ENCODE data around the gene CLSTN3. TPM values are rescaled to one million over a fixed set of nuclear protein-coding genes. Genes with fewer than 3 reads are reported as not detected.

Gene CLSTN3
- total and polyA plus RNA-seq, 4 donors: 6.1 to 37.2 (median 26.8) TPM

DNA sequence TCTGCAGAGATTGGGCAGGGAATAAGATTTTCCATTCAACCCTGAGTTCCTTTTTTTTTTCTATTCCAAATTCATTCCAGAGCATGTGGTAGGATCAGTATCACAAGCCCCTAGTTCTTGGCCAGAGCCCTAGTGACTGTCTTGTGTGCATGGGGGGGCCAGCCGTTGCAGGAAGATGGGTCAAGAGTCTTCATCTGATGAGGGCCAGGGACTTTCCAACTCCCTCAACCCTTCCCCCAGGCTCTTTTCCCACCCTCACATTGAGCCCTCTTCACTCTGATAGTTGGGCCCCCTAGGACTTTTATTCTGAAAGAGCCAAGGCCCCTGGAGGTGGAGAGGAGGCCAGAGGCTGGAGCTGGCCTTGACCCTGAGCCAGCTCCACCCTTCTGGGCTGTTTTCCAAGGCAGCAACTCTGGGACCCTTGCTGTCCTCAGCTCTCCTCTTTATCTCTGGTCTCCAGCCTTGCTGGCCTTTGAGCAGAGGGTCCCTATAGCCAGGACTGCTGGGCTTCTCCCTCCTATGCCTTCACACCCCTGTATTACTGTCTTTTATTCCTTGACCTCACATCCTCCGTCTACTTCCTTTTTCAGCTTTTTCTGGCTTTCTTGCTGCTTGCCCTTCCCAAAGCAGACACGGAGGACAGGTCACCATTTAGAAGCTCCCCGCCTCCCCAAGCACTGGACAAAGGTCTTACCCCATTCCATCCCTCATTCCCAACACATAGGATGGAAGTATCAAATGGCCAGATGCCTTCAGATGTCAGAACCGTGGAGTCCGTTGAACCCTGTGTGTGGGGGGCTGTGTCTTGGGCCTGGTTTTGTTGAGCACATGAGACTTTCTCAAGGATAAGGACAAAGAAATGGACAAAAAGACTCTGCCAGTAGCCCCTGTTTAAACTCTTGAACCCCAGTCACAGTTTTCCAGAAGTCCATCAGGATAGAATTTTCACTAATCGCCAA is 7.1 kb upstream of the CLSTN3 start:
- H3K36me3 ChIP-seq (ENCODE audit: control insufficient read depth in 4 of 4, insufficient read depth in 3 of 4, low read depth in 1 of 4, low read length in 3 of 4): no peaks in the 10 kb centered on the region
- H3K9me3 ChIP-seq (ENCODE audit: control insufficient read depth in 4 of 4, low read length in 3 of 4): no peaks in the 10 kb centered on the region
- whole genome bisulfite sequencing: 27% methylated on average over 7 of the region's 7 CpGs
- H3K9ac ChIP-seq (ENCODE audit: low read depth in 1 of 2, low read length in 2 of 2): no peak overlapping the region
- H3K4me3 ChIP-seq (ENCODE audit: low read depth in 1 of 3, low read length in 3 of 3): peak overlapping the region; percentile 9 to 19 (median 19)
- TF ChIP-seq NR2F2 (IDR thresholded peaks at IDR 0.05) (peak; percentile 97), FOXA2 (IDR thresholded peaks at IDR 0.05) (no peak), HNF4G (IDR thresholded peaks at IDR 0.05) (no peak), GABPA (IDR thresholded peaks at IDR 0.05 in 1 of 2, conservative IDR thresholded peaks at IDR 0.05 in 1 of 2) (peak in 1 of 2 donors; percentile 8), JUND (IDR thresholded peaks at IDR 0.05) (no peak), RXRA (IDR thresholded peaks at IDR 0.05) (peak; percentile 72 to 74), HNF4A (conservative IDR thresholded peaks at IDR 0.05) (peak; percentile 61 to 66), RAD21 (IDR thresholded peaks at IDR 0.05) (no peak), SP1 (IDR thresholded peaks at IDR 0.05) (no peak), FOXA1 (IDR thresholded peaks at IDR 0.05) (no peak), EGR1 (IDR thresholded peaks at IDR 0.05; ENCODE audit: low read depth in 2 of 2) (no peak), TAF1 (conservative IDR thresholded peaks at IDR 0.05) (no peak), YY1 (IDR thresholded peaks at IDR 0.05) (no peak)
- TF ChIP-seq, protein P1, sequence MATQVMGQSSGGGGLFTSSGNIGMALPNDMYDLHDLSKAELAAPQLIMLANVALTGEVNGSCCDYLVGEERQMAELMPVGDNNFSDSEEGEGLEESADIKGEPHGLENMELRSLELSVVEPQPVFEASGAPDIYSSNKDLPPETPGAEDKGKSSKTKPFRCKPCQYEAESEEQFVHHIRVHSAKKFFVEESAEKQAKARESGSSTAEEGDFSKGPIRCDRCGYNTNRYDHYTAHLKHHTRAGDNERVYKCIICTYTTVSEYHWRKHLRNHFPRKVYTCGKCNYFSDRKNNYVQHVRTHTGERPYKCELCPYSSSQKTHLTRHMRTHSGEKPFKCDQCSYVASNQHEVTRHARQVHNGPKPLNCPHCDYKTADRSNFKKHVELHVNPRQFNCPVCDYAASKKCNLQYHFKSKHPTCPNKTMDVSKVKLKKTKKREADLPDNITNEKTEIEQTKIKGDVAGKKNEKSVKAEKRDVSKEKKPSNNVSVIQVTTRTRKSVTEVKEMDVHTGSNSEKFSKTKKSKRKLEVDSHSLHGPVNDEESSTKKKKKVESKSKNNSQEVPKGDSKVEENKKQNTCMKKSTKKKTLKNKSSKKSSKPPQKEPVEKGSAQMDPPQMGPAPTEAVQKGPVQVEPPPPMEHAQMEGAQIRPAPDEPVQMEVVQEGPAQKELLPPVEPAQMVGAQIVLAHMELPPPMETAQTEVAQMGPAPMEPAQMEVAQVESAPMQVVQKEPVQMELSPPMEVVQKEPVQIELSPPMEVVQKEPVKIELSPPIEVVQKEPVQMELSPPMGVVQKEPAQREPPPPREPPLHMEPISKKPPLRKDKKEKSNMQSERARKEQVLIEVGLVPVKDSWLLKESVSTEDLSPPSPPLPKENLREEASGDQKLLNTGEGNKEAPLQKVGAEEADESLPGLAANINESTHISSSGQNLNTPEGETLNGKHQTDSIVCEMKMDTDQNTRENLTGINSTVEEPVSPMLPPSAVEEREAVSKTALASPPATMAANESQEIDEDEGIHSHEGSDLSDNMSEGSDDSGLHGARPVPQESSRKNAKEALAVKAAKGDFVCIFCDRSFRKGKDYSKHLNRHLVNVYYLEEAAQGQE (IDR thresholded peaks at IDR 0.05): no peak
- TF ChIP-seq, protein P2, sequence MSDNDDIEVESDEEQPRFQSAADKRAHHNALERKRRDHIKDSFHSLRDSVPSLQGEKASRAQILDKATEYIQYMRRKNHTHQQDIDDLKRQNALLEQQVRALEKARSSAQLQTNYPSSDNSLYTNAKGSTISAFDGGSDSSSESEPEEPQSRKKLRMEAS (IDR thresholded peaks at IDR 0.05): peak; percentile 14
- TF ChIP-seq, protein P3, sequence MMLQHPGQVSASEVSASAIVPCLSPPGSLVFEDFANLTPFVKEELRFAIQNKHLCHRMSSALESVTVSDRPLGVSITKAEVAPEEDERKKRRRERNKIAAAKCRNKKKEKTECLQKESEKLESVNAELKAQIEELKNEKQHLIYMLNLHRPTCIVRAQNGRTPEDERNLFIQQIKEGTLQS (IDR thresholded peaks at IDR 0.05): no peak
- TF ChIP-seq, protein P4, sequence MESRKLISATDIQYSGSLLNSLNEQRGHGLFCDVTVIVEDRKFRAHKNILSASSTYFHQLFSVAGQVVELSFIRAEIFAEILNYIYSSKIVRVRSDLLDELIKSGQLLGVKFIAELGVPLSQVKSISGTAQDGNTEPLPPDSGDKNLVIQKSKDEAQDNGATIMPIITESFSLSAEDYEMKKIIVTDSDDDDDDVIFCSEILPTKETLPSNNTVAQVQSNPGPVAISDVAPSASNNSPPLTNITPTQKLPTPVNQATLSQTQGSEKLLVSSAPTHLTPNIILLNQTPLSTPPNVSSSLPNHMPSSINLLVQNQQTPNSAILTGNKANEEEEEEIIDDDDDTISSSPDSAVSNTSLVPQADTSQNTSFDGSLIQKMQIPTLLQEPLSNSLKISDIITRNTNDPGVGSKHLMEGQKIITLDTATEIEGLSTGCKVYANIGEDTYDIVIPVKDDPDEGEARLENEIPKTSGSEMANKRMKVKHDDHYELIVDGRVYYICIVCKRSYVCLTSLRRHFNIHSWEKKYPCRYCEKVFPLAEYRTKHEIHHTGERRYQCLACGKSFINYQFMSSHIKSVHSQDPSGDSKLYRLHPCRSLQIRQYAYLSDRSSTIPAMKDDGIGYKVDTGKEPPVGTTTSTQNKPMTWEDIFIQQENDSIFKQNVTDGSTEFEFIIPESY (IDR thresholded peaks at IDR 0.05): no peak
- TF ChIP-seq, protein P5, sequence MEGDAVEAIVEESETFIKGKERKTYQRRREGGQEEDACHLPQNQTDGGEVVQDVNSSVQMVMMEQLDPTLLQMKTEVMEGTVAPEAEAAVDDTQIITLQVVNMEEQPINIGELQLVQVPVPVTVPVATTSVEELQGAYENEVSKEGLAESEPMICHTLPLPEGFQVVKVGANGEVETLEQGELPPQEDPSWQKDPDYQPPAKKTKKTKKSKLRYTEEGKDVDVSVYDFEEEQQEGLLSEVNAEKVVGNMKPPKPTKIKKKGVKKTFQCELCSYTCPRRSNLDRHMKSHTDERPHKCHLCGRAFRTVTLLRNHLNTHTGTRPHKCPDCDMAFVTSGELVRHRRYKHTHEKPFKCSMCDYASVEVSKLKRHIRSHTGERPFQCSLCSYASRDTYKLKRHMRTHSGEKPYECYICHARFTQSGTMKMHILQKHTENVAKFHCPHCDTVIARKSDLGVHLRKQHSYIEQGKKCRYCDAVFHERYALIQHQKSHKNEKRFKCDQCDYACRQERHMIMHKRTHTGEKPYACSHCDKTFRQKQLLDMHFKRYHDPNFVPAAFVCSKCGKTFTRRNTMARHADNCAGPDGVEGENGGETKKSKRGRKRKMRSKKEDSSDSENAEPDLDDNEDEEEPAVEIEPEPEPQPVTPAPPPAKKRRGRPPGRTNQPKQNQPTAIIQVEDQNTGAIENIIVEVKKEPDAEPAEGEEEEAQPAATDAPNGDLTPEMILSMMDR (IDR thresholded peaks at IDR 0.05; ENCODE audit: low read depth, low read length, missing input control): no peak
- H3K27ac ChIP-seq (ENCODE audit: low read depth in 1 of 2, low read length in 2 of 2): peak overlapping the region; percentile 51 to 57
- H3K27me3 ChIP-seq (ENCODE audit: control insufficient read depth in 4 of 4, insufficient read depth in 4 of 4, low read length in 3 of 4): no peaks in the 10 kb centered on the region
- H3K4me1 ChIP-seq (ENCODE audit: control insufficient read depth in 4 of 4, insufficient read depth in 4 of 4, low read length in 3 of 4): peaks cover 12 to 77% (median 52%) of the 10 kb centered on the region in 4 donors
- DNase-seq (ENCODE audit: low spot score): peak; percentile 80

Data from liver (tissue), 9 donors.